GM12865 (cell line): ENCODE results near the gene H2BK1.

Experiments used
- DNase-seq: peaks from one replicate; pipeline ENCODE4 v3.0.0; 2010; ENCODE audit warnings: low read depth
- H3K4me3 ChIP-seq: 2 replicates; pipeline ENCODE4 v1.5.1; 2011; ENCODE audit warnings: mild to moderate bottlenecking, low read depth, low read length, control low read depth
- TF ChIP-seq, protein P1 (sequence below): IDR thresholded peaks from 2 replicates; pipeline ENCODE4 v1.5.1; 2011; ENCODE audit warnings: low read length, control low read depth, low read depth, inconsistent platforms; ENCODE audit not compliant: insufficient read depth; ENCODE audit errors: missing control alignments

Gene H2BK1

DNA sequence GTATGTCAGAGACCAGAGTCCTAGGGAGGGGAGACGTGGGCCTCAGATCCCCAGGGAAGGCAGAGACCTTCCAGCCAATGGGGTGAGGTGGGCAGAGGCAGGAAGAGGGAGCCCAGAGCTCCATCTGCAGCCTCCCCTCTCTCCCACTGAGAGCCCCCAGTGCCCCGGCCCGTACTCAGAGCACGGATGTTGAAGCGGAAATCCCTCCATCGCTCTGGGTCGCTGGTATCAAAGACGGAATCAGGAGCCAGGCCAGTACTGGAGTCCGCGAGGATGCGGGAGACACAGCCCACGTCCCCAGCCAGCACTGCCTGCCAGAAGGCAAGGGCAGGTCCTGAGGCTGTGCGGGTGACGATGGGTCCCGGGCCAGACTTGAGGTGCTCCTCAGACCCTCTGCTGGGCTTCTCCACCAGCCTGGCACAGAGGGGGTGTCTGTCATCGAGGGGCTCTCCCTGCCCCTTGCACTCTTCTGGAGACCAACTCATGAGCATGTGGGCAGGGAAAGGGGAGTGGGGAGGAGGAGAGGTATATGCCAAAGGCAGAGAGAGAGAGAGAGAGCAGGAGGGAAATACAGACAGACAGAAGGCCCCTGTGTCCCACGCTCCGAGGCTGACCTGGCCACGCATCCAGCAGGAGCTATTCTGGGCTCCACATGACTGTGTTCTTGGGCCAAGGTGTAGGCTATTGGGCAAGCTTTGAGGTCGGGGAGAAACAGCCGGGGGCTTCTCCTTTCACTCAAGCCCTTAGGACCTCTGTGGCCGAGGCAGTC is 23.5 kb downstream of the H2BK1 start, which contains the start of gene ASB10:
Gene ASB10 (minus strand): TSS at position 611 of the 769 bp plus-strand sequence. CDS start 120 bp downstream, at position 491.
- no peak for DNase-seq
- no peak within 1 kb of the TSS for H3K4me3 ChIP-seq
- TF ChIP-seq, protein P1, sequence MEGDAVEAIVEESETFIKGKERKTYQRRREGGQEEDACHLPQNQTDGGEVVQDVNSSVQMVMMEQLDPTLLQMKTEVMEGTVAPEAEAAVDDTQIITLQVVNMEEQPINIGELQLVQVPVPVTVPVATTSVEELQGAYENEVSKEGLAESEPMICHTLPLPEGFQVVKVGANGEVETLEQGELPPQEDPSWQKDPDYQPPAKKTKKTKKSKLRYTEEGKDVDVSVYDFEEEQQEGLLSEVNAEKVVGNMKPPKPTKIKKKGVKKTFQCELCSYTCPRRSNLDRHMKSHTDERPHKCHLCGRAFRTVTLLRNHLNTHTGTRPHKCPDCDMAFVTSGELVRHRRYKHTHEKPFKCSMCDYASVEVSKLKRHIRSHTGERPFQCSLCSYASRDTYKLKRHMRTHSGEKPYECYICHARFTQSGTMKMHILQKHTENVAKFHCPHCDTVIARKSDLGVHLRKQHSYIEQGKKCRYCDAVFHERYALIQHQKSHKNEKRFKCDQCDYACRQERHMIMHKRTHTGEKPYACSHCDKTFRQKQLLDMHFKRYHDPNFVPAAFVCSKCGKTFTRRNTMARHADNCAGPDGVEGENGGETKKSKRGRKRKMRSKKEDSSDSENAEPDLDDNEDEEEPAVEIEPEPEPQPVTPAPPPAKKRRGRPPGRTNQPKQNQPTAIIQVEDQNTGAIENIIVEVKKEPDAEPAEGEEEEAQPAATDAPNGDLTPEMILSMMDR: no peak

DNA sequence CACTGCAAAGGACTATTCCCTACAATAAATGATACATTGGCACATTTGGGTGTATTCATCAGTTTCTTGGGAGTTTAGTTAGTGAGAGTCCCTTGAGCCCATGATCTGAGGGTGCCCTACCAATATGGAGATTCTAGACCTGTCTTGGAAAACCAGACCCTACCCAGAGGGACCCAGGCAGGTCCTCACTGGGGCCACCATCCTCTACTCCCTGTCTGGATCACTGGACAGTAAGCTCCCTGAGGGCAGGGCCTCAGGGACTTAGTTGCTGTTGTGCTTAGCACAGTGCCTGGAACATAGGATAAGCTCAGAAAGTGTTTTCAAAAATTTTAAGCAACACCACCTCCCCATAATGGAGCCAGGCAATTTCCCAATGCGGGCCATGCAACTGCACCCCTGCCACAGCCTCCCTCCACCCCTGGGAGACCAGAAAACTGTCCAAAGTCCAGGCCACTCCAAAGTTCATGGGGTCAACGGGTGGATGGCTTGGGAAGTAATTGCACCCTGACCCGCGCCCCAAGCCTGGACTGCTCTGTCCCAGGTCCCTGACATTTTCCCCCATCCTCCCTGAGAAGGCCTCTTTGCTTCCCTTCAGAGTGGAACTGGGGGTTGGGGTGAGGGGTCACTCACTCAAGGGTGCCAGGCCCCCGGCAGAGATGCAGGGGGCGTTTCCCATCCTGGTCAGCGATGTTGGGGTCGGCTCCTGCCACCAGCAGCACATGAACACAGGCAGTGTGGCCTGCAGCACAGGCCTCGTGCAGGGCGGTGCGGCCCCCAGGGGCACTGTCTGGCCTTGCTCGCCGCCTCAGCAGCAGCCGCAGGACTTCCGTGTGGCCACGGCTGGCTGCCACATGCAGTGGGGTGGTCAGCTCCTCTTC is 24.3 kb downstream of the H2BK1 start:
- DNase-seq: no peak
- TF ChIP-seq, protein P1: no peak
- no peak overlapping the region for H3K4me3 ChIP-seq

DNA sequence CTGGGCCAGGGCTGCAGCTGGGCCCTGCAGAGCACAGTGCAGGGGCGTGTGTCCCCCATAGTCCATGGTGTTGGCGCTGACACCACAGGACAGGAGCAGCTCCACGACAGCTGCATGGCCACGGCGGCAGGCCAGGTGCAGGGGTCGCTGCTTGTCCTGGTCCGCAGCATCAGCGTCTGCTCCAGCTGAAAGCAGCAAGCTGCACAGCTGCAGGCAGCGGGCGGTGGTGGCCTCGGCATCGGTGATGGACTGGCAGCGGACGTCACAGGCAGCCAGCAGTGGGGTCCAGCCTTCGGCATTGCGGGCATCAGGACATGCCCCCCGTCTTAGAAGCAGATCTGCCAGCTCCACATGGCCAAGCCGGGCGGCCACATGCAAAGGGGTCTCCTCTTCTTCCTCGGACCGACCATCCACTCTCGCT is 29.3 kb downstream of the H2BK1 start:
- no peak for DNase-seq
- TF ChIP-seq, protein P1: no peak
- no peak overlapping the region for H3K4me3 ChIP-seq

DNA sequence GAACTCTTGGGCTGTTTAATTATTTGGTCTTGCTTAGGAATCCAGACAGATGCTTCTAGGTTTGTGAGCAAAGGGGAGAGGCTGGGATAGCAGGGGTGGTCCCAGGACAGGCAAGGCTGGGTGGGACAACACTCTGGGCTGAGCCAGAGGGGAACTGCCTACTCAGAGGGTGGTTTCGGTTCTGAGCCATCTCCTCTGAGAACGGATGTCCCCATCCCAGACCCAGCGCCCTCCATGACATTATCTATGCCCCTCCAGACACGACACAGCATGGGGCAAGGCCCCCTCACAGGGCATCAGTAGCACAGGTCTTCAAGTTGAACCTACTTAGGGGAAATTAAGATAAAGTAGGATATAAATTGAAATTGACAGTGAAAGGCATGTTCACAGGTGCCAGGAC is 30.3 kb downstream of the H2BK1 start:
- TF ChIP-seq, protein P1: no peak
- no peak for DNase-seq
- no peak overlapping the region for H3K4me3 ChIP-seq

DNA sequence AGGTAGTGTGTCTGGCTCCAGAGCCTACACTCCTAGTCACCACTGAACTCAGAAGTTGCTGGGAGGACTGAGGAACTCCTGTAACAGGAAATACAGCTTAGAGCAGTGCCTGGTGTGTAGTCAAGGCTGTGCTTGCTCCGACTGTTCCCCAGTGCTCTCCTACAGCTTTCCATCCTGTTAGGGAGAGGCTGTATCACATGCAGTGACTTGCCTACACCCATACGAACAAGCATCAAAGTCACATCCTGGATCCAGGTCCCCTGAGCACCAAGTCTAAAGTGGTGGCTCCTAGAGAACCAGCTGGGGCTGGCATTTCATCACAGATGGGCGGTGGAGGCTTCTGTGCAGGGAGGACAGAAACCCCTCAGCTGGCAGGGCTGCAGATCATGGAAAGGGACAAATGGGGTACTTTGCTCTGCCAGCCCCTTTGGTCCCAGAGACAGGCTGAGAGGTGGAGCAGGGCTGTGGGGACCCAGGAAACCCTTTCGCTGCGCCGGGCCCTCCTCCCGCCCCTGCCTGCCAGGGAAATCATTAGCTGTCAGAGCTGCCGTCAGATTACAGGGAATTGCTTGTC is 30.9 kb downstream of the H2BK1 start:
- H3K4me3 ChIP-seq: no peak overlapping the region
- no peak for DNase-seq
- TF ChIP-seq, protein P1: no peak

DNA sequence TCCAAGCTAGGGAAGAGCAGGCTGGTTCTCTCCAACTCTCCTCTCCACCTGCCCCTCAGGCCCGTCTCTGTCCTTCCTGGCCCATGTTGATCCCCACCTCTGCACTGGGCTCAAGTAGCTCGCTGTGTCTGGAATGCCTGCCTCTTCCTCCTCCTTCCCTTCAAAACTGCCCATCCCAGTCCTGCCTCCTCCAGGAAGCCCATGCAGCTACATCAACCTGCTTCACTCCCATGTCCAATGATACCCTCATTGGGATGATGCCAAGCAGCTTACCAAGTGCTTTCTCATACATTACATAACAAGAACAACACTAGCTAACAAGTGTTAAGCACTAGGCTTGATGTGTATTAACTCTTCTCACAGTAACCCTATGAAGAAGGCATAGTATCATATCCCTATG is 31.5 kb downstream of the H2BK1 start:
- TF ChIP-seq, protein P1: no peak
- no peak for DNase-seq

More for the DNA sequence above, 31.5 kb downstream of the H2BK1 start:
- H3K4me3 ChIP-seq: no peak overlapping the region
